ENCODE data around the gene ZNF207.
"Not testable (repeated sequence)": the region's sequence is repeated elsewhere in the genome, so short reads cannot be mapped to it uniquely, and the experiment has no call there.

ZNF207 gene

DNA sequence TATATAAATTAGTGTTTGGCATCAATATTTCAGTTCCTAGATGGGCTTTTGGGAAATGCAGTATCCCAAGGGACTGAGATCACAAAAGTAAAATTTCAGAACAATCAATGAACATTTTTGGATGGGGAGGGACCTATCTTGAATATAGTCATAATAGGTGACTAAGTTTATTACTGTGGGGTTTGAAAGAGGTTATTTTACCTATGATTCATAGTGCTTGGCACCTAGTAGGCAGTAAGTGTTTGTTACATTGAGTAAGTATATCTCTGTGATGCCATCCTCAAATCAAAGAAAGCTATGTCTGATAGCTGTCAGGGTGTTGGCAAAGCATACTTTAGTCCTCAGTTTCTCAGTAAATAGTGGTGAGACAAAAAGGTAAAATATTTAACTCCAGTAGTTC is 36.9 kb downstream of the ZNF207 start:
- no peaks in the 10 kb centered on the region for H3K27me3 ChIP-seq (ENCODE audit: low read depth, low read length)
- H3K9me3 ChIP-seq (ENCODE audit: insufficient read depth, low read length), result no peaks in the 10 kb centered on the region
- peaks cover 20% of the 10 kb centered on the region for H3K36me3 ChIP-seq (replicated peaks; ENCODE audit: low read depth, low read length)
- H3K79me2 ChIP-seq (ENCODE audit: low read length), result no peaks in the 10 kb centered on the region
- no peak overlapping the region for H3K4me3 ChIP-seq (ENCODE audit: low read length)
- H2AFZ ChIP-seq (ENCODE audit: low read depth, low read length), result no peak overlapping the region
- H4K20me1 ChIP-seq (ENCODE audit: insufficient read depth, low read length), result 0 out of 2 replicates have a peak, but pooled peaks cover 4% of the 10 kb centered on the region
- no peak overlapping the region for H3K9ac ChIP-seq (ENCODE audit: low read length)
- TF ChIP-seq, protein P1, sequence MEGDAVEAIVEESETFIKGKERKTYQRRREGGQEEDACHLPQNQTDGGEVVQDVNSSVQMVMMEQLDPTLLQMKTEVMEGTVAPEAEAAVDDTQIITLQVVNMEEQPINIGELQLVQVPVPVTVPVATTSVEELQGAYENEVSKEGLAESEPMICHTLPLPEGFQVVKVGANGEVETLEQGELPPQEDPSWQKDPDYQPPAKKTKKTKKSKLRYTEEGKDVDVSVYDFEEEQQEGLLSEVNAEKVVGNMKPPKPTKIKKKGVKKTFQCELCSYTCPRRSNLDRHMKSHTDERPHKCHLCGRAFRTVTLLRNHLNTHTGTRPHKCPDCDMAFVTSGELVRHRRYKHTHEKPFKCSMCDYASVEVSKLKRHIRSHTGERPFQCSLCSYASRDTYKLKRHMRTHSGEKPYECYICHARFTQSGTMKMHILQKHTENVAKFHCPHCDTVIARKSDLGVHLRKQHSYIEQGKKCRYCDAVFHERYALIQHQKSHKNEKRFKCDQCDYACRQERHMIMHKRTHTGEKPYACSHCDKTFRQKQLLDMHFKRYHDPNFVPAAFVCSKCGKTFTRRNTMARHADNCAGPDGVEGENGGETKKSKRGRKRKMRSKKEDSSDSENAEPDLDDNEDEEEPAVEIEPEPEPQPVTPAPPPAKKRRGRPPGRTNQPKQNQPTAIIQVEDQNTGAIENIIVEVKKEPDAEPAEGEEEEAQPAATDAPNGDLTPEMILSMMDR (IDR thresholded peaks at IDR 0.05; ENCODE audit: low read depth, low read length), result no peak
- TF ChIP-seq EZH2phosphoT487 (IDR thresholded peaks at IDR 0.05; ENCODE audit: low read depth), result no peak
- no peak overlapping the region for H3K4me2 ChIP-seq (ENCODE audit: low read length)
- no peaks in the 10 kb centered on the region for H3K4me1 ChIP-seq (ENCODE audit: low read length)
- H3K27ac ChIP-seq (ENCODE audit: low read length), result no peak overlapping the region

DNA sequence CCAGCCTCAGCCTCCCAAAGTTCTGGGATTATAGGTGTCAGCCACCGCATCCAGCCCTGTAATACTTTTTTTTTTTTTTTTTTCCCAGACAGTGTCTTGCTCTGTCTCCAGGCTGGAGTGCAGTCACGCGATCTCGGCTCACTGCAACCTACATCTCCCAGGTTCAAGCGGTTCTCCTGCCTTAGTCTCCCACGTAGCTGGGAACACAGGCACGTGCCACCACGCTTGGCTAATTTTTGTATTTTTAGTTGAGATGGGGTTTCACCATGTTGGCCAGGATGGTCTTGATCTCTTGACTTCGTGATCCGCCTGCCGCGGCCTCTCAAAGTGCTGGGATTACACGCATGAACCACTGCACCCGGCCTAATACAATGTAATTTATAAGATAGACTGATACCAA is 38.2 kb downstream of the ZNF207 start:
- not testable (repeated sequence) for H3K9me3 ChIP-seq (ENCODE audit: insufficient read depth, low read length); H3K27ac ChIP-seq (ENCODE audit: low read length); H3K79me2 ChIP-seq (ENCODE audit: low read length); H4K20me1 ChIP-seq (ENCODE audit: insufficient read depth, low read length); H3K9ac ChIP-seq (ENCODE audit: low read length); H3K27me3 ChIP-seq (ENCODE audit: low read depth, low read length); H3K4me2 ChIP-seq (ENCODE audit: low read length); H3K4me3 ChIP-seq (ENCODE audit: low read length); H3K4me1 ChIP-seq (ENCODE audit: low read length); H3K36me3 ChIP-seq (replicated peaks; ENCODE audit: low read depth, low read length); H2AFZ ChIP-seq (ENCODE audit: low read depth, low read length)

DNA sequence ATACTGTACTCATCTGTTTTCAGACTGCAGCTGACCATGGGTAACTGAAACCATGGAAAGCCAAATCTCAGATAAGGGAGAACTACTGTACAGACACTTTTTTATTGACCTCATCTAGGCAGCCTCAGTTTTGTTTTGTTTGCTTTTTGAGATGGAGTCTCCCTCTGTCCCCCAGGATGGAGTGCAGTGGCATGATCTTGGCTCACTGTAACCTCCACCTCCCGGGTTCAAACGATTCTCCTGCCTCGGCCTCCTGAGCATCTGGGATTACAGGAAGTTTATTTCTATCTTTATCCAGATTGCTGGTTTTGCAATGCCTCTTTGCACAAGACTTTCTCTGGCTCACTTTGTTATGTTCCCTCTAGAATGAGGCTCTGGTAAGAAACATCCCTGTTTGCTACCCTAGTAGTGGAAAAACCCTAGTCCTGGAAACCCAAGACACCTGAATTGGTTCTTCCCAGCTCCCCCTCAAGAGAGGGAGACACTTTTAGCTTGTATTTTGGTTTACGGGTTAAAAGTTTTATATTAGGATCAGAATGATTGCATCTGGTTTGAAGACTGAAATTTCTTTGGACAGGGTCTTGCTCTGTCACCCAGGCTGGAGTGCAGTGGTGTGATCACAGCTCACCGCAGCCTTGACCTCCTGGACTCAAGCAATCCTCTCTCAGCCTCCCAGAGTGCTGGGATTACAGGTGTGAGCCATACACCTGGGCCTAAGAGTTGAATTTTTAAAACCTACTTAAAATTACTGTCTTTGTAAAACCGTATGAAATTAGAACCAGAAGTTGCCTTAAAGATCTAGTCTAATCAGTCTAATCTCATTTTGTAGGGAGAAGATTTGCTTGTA is 38.9 kb downstream of the ZNF207 start:
- Histone ChIP-seq H3K79me2 (ENCODE audit: low read length) (no peaks in the 10 kb centered on the region), H3K4me1 (ENCODE audit: low read length) (no peaks in the 10 kb centered on the region), H3K27me3 (ENCODE audit: low read depth, low read length) (no peaks in the 10 kb centered on the region), H3K9me3 (ENCODE audit: insufficient read depth, low read length) (no peaks in the 10 kb centered on the region), H3K4me3 (ENCODE audit: low read length) (no peak overlapping the region), H3K4me2 (ENCODE audit: low read length) (no peak overlapping the region), H3K27ac (ENCODE audit: low read length) (no peak overlapping the region), H3K9ac (ENCODE audit: low read length) (no peak overlapping the region), H3K36me3 (replicated peaks; ENCODE audit: low read depth, low read length) (peaks cover 4% of the 10 kb centered on the region), H4K20me1 (ENCODE audit: insufficient read depth, low read length) (no peaks in the 10 kb centered on the region), H2AFZ (ENCODE audit: low read depth, low read length) (no peak overlapping the region)
- TF ChIP-seq, protein P1 (IDR thresholded peaks at IDR 0.05; ENCODE audit: low read depth, low read length), result no peak
- no peak for TF ChIP-seq EZH2phosphoT487 (IDR thresholded peaks at IDR 0.05; ENCODE audit: low read depth)

DNA sequence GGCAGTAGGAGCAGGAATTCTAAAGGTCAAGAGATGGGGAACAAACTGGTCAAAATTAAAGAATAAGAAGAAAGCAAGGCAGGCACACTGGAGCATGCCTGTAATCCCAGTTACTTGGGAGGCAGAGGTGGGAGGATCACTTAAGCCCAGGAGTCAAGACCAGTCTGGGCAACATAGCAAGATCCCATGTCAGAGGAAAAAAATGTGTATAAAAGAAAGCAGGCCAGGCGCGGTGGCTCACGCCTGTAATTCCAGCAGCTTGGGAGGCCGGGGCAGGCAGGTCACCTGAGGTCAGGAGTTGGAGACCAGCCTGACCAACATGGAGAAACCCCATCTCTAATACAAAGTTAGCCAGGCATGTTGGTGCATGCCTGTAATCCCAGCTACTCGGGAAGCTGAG is 43.9 kb downstream of the ZNF207 start:
- H3K27ac ChIP-seq (ENCODE audit: low read length), result no peak overlapping the region
- H2AFZ ChIP-seq (ENCODE audit: low read depth, low read length), result no peak overlapping the region
- H3K4me1 ChIP-seq (ENCODE audit: low read length), result no peaks in the 10 kb centered on the region
- H4K20me1 ChIP-seq (ENCODE audit: insufficient read depth, low read length), result no peaks in the 10 kb centered on the region
- no peaks in the 10 kb centered on the region for H3K27me3 ChIP-seq (ENCODE audit: low read depth, low read length)
- no peaks in the 10 kb centered on the region for H3K9me3 ChIP-seq (ENCODE audit: insufficient read depth, low read length)
- no peak overlapping the region for H3K4me3 ChIP-seq (ENCODE audit: low read length)
- H3K36me3 ChIP-seq (replicated peaks; ENCODE audit: low read depth, low read length), result no peaks in the 10 kb centered on the region
- no peak overlapping the region for H3K4me2 ChIP-seq (ENCODE audit: low read length)
- no peak overlapping the region for H3K9ac ChIP-seq (ENCODE audit: low read length)
- TF ChIP-seq, protein P1 (IDR thresholded peaks at IDR 0.05; ENCODE audit: low read depth, low read length), result no peak
- no peak for TF ChIP-seq EZH2phosphoT487 (IDR thresholded peaks at IDR 0.05; ENCODE audit: low read depth)
- H3K79me2 ChIP-seq (ENCODE audit: low read length), result no peaks in the 10 kb centered on the region
